Caki2 (cell line): Measurements from ENCODE around the gene FAM117B. TPM values are rescaled to one million over a fixed set of nuclear protein-coding genes. Genes with fewer than 3 reads are reported as not detected.
A peak's percentile ranks its signal among the peaks of the same experiment; 100 is the strongest.

Experiments
- DNase-seq: peaks from one replicate; pipeline ENCODE4 v3.0.0-alpha.2; 2015; ENCODE audit warnings: low read depth
- in situ Hi-C: cut with HindIII; loops from 2 replicates; pipeline ENCODE4 v1.10.0; 2016; ENCODE audit warnings: low sequenced_read_pairs, low pct_unique_long_range_greater_than_20kb, mixed read lengths
- total RNA-seq: library from RNA; depleted of rRNA; stranded (reverse); fragments of >200 nt; shearing (Covaris generic); gene quantifications from 2 replicates; pipeline ENCODE4 v1.2.3, GENCODE V29; 2014; ENCODE audit warnings: low replicate concordance

FAM117B gene
- total RNA-seq, 1 experiment from 2014 or later: 1.7 TPM

DNA sequence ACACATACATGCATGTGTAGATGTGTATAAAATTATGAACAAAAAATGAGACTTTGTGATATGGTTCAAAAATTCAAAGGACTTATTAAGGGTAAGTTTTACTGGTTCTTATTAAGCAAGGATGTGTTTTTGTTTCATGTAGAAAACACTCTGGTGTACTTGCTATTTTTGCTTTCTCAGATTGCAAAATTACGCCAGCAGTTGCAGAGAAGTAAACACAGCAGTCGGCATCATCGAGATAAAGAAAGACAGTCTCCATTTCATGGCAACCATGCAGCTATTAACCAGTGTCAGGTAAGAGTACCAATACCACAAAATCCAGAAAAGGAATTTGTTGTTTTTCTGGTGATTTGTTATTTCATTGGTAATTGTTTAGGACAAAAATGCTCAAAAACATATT, 91.3 kb downstream of the FAM117B start:
- DNase-seq: no peak
- in situ Hi-C loops: no loop called here

DNA sequence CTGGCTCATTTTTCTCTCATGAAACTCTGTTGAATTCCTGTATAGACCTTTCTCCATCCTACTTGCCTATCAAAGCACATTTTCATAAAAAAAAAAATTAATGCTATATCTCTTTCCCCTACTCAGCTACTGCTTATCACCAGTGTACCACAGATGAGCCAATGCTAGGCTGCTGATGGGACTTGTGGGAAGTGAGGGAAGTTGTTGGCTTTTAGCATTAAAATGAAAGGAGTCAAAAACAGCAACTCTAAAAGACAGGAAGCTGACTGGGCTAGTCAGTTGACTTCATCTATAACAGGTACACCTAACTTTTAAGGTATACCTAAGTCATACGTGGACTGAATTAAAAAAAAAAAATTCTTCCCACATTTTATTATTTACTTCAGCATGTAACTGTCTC, 102.1 kb downstream of the FAM117B start:
- no peak for DNase-seq
- in situ Hi-C loops: no loop called here

DNA sequence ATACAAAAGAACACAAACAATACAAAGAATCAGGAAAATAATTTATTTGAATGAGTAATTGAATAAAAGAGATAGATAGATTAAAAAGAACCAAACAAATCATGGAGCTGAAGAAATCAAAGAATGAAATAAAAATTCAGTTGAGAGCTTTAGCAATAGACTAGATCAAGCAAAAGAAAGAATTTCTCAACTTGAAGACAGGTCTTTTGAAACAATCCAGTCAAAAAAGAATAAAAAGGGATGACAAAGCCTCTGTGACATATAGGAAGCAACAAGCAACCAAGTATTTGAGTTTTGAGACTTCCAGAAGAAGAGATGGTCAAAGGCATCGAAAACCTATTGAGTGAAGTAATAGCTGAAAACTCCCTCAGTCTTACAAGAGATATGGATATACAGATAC, 108.8 kb downstream of the FAM117B start:
- DNase-seq: no peak
- in situ Hi-C loops: no loop called here

DNA sequence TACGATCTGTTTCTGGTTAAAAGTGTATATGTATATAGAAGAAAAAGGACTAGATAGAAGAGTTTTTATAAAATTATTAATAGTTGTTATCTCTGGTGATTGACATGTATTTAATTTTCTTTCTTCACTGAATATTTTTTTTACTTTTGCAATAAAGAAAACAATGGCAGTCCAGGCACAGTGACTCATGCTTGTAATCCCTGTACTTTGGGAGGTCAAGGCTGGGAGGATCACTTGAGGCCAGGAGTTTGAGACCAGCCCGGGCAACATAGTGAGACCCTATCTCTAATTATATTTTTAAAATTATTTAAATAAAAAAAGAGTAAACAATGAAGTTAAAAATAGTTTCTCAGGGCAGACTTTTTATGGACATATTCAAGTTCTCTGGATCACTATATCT, 114.7 kb downstream of the FAM117B start:
- in situ Hi-C loops: no loop called here
- no peak for DNase-seq

GRCh38 chr2:202750763-202751427, 116.1 kb downstream of the FAM117B start:
- no peak for DNase-seq
- in situ Hi-C loops: no loop called here

GRCh38 chr2:202752071-202752470, 117.3 kb downstream of the FAM117B start:
- in situ Hi-C loops: no loop called here
- DNase-seq: no peak

DNA sequence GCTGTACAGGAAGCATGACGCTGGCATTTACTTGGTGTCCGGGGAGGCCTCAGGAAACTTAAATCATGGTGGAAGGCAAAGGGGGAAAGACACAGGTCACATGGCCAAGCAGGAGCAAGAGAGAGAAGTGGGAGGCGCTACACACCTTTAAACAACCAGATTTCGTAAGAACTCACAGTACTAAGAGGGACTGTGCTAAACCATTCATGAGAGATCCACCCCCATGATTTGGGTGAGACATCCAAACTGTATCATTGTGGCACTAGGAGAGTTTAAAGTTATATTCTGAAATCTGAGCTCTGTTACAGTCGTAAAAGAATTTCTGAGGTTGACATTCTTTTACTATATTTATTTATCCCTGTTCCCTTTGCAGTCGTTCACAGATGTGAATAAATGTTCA, 120.2 kb downstream of the FAM117B start:
- DNase-seq: no peak

GRCh38 chr2:202756598-202756997, 121.8 kb downstream of the FAM117B start:
- in situ Hi-C loops: no loop called here
- no peak for DNase-seq

More for the DNA sequence above, 120.2 kb downstream of the FAM117B start:
- in situ Hi-C loops: no loop called here

DNA sequence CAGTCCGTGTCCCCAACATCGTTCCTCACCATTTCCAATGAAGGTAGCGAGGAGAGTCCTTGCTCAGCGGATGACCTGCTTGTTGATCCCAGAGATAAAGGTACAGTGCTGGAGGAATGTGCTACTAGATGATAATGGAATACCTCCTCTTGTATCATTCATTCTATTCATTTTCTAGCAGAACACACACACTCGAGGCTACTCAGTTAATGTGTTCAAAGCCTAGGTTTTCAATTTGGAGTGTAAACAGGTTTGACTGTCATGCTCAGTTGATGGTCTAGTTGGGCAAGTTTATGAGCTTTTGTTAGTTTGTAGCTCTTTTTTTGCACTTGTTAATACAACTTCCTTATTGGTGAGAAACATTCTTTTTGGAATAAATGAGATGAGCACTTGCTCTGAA, 122.6 kb downstream of the FAM117B start:
- DNase-seq: no peak
- in situ Hi-C loops: no loop called here

DNA sequence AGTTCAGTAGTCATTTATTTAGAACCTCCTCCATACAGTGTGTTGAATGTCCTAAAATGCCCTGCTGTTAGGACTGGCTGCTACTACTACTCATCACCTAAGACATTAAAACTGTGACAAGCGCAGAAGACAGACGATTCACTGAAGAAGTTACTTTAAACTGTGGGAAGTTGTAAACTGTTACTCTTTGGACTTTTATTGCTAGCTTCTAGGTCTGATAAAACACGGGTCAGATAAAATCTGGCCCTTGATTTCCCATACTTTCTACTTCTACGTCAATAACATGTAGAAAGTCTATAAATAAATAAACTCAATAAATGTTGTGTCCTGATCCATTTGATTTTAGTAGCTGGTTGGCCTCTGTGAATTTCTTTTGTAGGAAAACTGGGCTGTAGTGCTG, 123.4 kb downstream of the FAM117B start:
- in situ Hi-C loops: no loop called here
- DNase-seq: no peak

DNA sequence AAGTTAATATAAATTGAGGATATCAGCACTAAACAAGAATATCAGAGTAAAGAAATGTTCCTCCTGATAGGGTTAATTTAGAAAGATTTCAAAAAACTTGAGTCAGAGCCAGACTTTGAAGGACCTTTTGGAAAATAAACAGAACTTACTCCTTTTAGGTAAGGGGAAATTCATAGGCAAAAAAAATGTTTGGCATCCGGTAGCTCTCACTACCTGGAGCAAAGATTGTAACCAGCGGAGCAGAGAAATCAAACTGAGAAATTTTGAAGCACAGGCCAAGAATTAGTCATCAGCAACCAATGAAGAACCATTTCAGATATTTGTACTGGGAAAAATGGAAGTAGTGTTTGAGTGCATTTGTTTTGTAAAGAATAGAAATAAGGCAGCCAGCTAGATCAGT, 123.8 kb downstream of the FAM117B start:
- in situ Hi-C loops: no loop called here
- peak; percentile 18 for DNase-seq

GRCh38 chr2:202760848-202761247, 126.1 kb downstream of the FAM117B start:
- in situ Hi-C loops: no loop called here
- peak; percentile 10 for DNase-seq

DNA sequence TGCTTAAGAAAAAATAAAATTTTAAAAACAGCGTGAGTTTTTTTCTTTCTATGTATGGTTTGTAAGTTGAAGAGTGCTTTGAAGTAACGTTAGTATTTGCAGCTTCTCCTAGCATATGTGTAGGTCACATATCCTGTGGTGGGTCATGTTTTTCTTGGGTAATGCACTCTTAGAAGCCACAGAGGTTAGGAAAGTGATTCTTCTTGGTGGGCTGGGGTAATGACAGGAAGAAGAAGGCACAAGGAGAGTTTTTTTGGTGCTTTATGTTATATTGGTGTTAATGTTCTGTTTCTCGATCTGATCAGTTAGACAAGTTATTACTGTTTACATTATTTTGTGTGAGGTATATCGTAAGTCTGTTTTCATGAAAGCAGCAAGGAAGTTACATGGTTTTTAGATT, 127.8 kb downstream of the FAM117B start:
- DNase-seq: no peak
- in situ Hi-C loops: no loop called here

DNA sequence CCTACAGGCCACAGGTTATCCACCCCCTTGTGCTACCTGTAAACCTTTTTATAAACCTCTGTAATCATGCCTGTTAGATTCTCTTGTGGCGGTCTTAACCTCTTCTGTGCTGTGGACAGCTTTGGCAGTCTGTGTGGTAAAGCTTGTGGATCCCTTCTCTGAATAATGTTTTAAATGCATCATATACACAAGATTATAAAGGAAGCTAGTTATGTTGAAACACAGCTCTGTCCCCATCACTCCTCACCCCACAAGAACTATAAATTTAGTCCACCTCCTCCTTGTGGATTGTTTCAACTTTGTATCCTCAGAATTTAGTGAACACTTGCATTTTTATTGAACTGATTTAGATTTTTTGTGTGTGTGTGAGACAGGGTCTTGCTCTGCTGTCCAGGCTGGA, 129.1 kb downstream of the FAM117B start:
- DNase-seq: no peak
- in situ Hi-C loops: no loop called here

DNA sequence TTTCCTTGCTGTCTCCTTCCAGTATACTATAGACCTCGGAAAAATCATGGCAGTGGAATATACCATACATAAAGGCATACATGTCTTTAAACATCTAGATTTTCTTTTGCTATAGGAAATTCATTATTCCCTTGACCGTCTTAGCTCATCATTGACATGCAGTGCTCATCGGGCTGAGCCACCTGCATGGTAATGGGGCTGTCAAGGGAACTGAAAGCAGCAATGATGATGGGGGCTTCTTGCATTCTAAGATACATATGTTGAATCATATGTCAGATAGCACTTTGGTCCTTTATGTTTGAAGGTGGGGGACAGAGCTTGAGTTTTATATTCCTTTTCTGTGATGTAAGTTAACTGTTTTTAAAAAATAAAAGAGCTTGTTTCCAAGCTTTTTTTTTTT, 130.2 kb downstream of the FAM117B start:
- DNase-seq: no peak
- in situ Hi-C loops: no loop called here

DNA sequence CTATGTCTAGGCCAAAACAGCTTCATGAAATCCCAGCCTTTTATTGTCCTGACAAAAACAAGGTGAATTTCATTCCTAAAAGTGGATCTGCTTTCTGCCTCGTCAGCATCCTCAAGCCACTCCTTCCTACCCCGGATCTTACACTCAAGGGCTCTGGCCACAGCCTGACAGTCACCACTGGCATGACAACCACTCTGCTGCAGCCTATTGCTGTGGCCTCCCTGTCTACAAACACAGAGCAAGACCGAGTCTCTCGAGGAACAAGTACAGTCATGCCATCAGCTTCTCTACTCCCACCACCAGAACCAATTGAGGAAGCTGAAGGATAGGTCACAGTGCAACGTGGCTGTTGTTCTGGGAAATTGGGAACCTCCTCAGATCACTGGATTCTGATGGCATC, 130.7 kb downstream of the FAM117B start:
- in situ Hi-C loops: no loop called here
- no peak for DNase-seq

GRCh38 chr2:202768273-202768672, 133.5 kb downstream of the FAM117B start:
- in situ Hi-C loops: no loop called here
- DNase-seq: no peak

DNA sequence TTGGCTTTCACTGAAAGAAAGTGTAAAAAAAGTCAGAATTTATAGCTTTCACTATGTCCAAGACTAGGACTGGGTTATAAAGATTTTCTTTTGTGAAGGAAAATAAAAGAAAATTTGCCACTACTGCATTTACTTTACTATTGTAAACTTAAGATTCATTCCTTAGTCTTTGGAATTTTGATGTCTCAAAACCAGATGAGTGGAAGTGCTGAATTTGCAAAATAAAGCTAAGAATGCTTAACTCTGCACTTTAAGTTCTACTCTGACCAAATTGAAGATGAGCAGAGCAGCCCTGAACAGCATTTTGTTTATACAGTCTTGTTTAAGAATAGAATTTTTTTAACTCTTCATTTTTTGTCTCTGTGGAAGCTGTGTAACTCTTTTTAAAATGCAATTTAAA, 134.4 kb downstream of the FAM117B start:
- DNase-seq: no peak
- in situ Hi-C loops: no loop called here

- DNase-seq: no peak
- in situ Hi-C loops: no loop called here
Observed at GRCh38 chr2:202771336-202771735, 136.6 kb downstream of the FAM117B start.

DNA sequence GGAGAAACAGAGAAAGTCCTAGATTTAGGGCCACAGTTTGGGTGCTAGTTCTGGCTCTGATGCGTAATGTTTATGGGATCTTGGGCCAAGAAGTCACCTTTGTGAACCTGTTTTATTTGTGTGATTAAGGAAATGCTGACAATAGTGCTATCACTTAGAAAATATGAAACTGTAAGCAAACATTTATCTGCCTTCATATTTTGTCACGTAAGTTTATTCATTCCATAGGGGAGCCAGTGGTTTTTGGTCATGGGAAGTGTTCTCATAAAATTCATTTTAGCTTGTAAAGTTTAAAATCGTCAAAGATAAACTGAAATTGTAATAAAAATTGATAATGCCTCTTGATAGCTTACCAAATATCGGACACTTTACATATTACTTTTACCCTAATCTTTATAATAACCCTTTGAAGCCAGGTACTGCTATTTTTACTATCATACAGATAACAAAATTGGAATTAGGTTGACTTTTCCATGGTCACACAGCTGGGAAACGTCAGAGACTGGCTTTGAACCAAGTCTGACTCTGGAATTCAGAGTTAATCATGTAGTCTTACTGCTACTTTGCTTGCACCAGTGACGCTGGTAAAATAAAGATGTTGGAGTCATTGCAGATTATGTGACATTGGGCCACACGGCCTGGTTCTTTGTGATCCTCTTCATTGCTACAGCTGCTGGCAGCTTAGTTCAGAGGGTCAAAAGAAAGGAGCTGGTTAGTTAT, 137.1 kb downstream of the FAM117B start:
- in situ Hi-C loops: no loop called here

More for the DNA sequence above, 137.1 kb downstream of the FAM117B start:
- DNase-seq: no peak
